Small intestine (tissue), 7 donors: ENCODE measurements around the gene FHL2. TPM values are rescaled to one million over a fixed set of nuclear protein-coding genes. Genes with fewer than 3 reads are reported as not detected.
"Not testable (repeated sequence)": the region's sequence is repeated elsewhere in the genome, so short reads cannot be mapped to it uniquely, and the experiment has no call there.

Experiments used
- DNase-seq, 2 donors: peaks; one replicate each; pipeline versions ENCODE4 v3.0.0 to v3.0.0-alpha.2; 2013
- FAIRE-seq: peaks from 2 replicates; lab custom pipeline; 2012; peaks lifted over from hg19 to GRCh38; lab: Jason Lieb, UNC
- H3K27ac ChIP-seq, 3 donors: one replicate each; pipeline ENCODE4 v1.5.1; 2013; ENCODE audit warnings: low read length in 2 of 3, mild to moderate bottlenecking in 2 of 3, control low read depth in 1 of 3, inconsistent platforms in 1 of 3, low read depth in 1 of 3, moderate library complexity in 1 of 3
- H3K27me3 ChIP-seq, 3 donors: one replicate each; pipeline ENCODE4 v1.6.1; 2013; ENCODE audit warnings: low read length in 3 of 3, inconsistent platforms in 1 of 3; ENCODE audit not compliant: control insufficient read depth in 3 of 3, insufficient read depth in 3 of 3
- H3K36me3 ChIP-seq, 3 donors: one replicate each; pipeline ENCODE4 v1.6.1; 2013; ENCODE audit warnings: low read length in 3 of 3, inconsistent platforms in 1 of 3, low read depth in 1 of 3, mild to moderate bottlenecking in 1 of 3, moderate library complexity in 1 of 3; ENCODE audit not compliant: control insufficient read depth in 3 of 3, insufficient read depth in 2 of 3
- H3K4me1 ChIP-seq, 3 donors: one replicate each; pipeline ENCODE4 v1.6.1; 2013; ENCODE audit warnings: low read length in 2 of 3, inconsistent platforms in 1 of 3, low read depth in 1 of 3, mild to moderate bottlenecking in 1 of 3, moderate library complexity in 1 of 3; ENCODE audit not compliant: control insufficient read depth in 3 of 3, insufficient read depth in 2 of 3
- H3K4me3 ChIP-seq, 3 donors: one replicate each; pipeline ENCODE4 v1.5.1; 2013; ENCODE audit warnings: low read length in 3 of 3, control low read depth in 1 of 3, inconsistent platforms in 1 of 3, low read depth in 1 of 3, mild to moderate bottlenecking in 1 of 3, moderate library complexity in 1 of 3
- H3K9me3 ChIP-seq, 2 donors: one replicate each; pipeline ENCODE4 v1.6.1; 2013; ENCODE audit warnings: low read depth in 1 of 2, low read length in 1 of 2; ENCODE audit not compliant: control insufficient read depth in 2 of 2, insufficient read depth in 1 of 2
- WGBS, 3 donors: extraction: QIAGEN DNeasy Blood & Tissue Kit; methylation state at CpG; one replicate each; pipeline ENCODE4 v1.1.7; 2013; 5-methylcytosine and 5-hydroxymethylcytosine counted together
- polyA plus RNA-seq, 4 donors: library from polyadenylated mRNA; stranded (reverse) in 3 of 4; unstranded in 1 of 4; fragments of 200-250 nt in 3 of 4; fragments of 120-200 nt in 1 of 4; gene quantifications; one replicate each; pipeline versions ENCODE4 v1.2.1 to v1.2.3, GENCODE V29; 2013
- donor health status: healthy with polysubstance abuse.
- donor health status: control.
- donor health status: control.
- donor health status: Bipolar disorder and iron deficiency.
- donor health status: healthy.

FHL2 gene
- polyA plus RNA-seq, 4 donors: 22.3 to 150 (median 75.5) TPM

- FAIRE-seq (no peak), DNase-seq (peak; percentile 60 to 83)
- WGBS, 3 donors: 2 to 3% (median 3%) methylated on average over 44 to 101 of the region's 101 CpGs
- H3K36me3 ChIP-seq: peaks cover 0 to 12% (median 0%) of the 10 kb centered on the region in 3 donors
- peak within 1 kb of the TSS; percentile 62 to 93 (median 89) for H3K27ac ChIP-seq
- H3K4me3 ChIP-seq: peak within 1 kb of the TSS; percentile 65 to 79 (median 70)
- peaks cover 0 to 23% (median 0%) of the 10 kb centered on the region in 3 donors for H3K4me1 ChIP-seq
- no peaks in the 10 kb centered on the region for H3K27me3 ChIP-seq
- H3K9me3 ChIP-seq: no peaks in the 10 kb centered on the region
Measured at GRCh38 chr2:105329561-105330495, 69.0 kb downstream of the FHL2 start, which contains the start of gene TGFBRAP1. Gene TGFBRAP1, minus strand, starts transcription at chr2:105329735. Its CDS starts 21,434 bp downstream, at chr2:105308301.

- 0 to 1% (median 1%) methylated on average over 13 to 17 of the region's 17 CpGs for WGBS, 3 donors
- H3K4me3 ChIP-seq: peak overlapping the region; percentile 65 to 79 (median 70)
- no peaks in the 10 kb centered on the region for H3K27me3 ChIP-seq
- H3K27ac ChIP-seq: peak overlapping the region; percentile 36 to 76 (median 59)
- peaks cover 0 to 23% (median 0%) of the 10 kb centered on the region in 3 donors for H3K4me1 ChIP-seq
- FAIRE-seq: no peak
- peaks cover 0 to 14% (median 0%) of the 10 kb centered on the region in 3 donors for H3K36me3 ChIP-seq
- H3K9me3 ChIP-seq: no peaks in the 10 kb centered on the region
- DNase-seq: peak in 1 of 2 donors; percentile 61
Measured at GRCh38 chr2:105329197-105329554, 69.7 kb downstream of the FHL2 start.

- no peak for FAIRE-seq
- Histone ChIP-seq H3K27me3 (no peaks in the 10 kb centered on the region), H3K4me1 (peaks cover 0 to 23% (median 0%) of the 10 kb centered on the region in 3 donors), H3K4me3 (peak overlapping the region; percentile 65 to 79 (median 70)), H3K27ac (peak overlapping the region; percentile 36 to 76 (median 59)), H3K36me3 (peaks cover 0 to 14% (median 0%) of the 10 kb centered on the region in 3 donors), H3K9me3 (no peaks in the 10 kb centered on the region)
- peak; percentile 54 to 63 for DNase-seq
- WGBS, 3 donors: 20 to 31% (median 25%) methylated on average over 16 of the region's 16 CpGs
Measured at GRCh38 chr2:105328281-105329196, 70.3 kb downstream of the FHL2 start.

GRCh38 chr2:105327690-105328089, 71.2 kb downstream of the FHL2 start:
- no peaks in the 10 kb centered on the region for H3K9me3 ChIP-seq
- peaks cover 0 to 23% (median 0%) of the 10 kb centered on the region in 3 donors for H3K4me1 ChIP-seq
- WGBS, 3 donors: 88 to 98% (median 91%) methylated on average over 2 of the region's 2 CpGs
- FAIRE-seq (no peak), DNase-seq (no peak)
- no peaks in the 10 kb centered on the region for H3K27me3 ChIP-seq
- H3K27ac ChIP-seq: no peak overlapping the region
- H3K36me3 ChIP-seq: peaks cover 0 to 18% (median 0%) of the 10 kb centered on the region in 3 donors
- no peak overlapping the region for H3K4me3 ChIP-seq

- FAIRE-seq, H3K9me3 ChIP-seq, H3K27me3 ChIP-seq, H3K4me3 ChIP-seq, H3K27ac ChIP-seq, DNase-seq: not testable (repeated sequence)
- H3K4me1 ChIP-seq: peaks cover 0 to 23% (median 0%) of the 10 kb centered on the region in 3 donors
- 89 to 94% (median 91%) methylated on average over 3 of the region's 3 CpGs for WGBS, 3 donors
- H3K36me3 ChIP-seq: peaks cover 0 to 18% (median 0%) of the 10 kb centered on the region in 3 donors
Measured at GRCh38 chr2:105327271-105327670, 71.6 kb downstream of the FHL2 start.

- DNase-seq: no peak
- peaks cover 0 to 21% (median 0%) of the 10 kb centered on the region in 3 donors for H3K36me3 ChIP-seq
- no peaks in the 10 kb centered on the region for H3K27me3 ChIP-seq
- H3K27ac ChIP-seq: no peak overlapping the region
- no peak for FAIRE-seq
- peaks cover 0 to 16% (median 0%) of the 10 kb centered on the region in 3 donors for H3K4me1 ChIP-seq
- 75 to 82% (median 76%) methylated on average over 3 of the region's 3 CpGs for WGBS, 3 donors
- no peaks in the 10 kb centered on the region for H3K9me3 ChIP-seq
- no peak overlapping the region for H3K4me3 ChIP-seq
Measured at GRCh38 chr2:105325389-105325963, 73.4 kb downstream of the FHL2 start.

- no peak for FAIRE-seq
- H3K27ac ChIP-seq: peak overlapping the region in 1 of 3 donors; percentile 24
- no peaks in the 10 kb centered on the region for H3K27me3 ChIP-seq
- no peaks in the 10 kb centered on the region for H3K9me3 ChIP-seq
- DNase-seq: no peak
- WGBS, 3 donors: 86 to 92% (median 90%) methylated on average over 4 of the region's 4 CpGs
- H3K36me3 ChIP-seq: peaks cover 0 to 21% (median 0%) of the 10 kb centered on the region in 3 donors
- H3K4me1 ChIP-seq: peaks cover 0 to 10% (median 0%) of the 10 kb centered on the region in 3 donors
- H3K4me3 ChIP-seq: no peak overlapping the region
Measured at GRCh38 chr2:105324732-105325131, 74.1 kb downstream of the FHL2 start.
